RCC 7860 (cell line): ENCODE results near the gene KLRF1.
"Not testable (repeated sequence)": the region's sequence is repeated elsewhere in the genome, so short reads cannot be mapped to it uniquely, and the experiment has no call there.

ENCODE experiments used
- DNase-seq: peaks from one replicate; pipeline ENCODE4 v3.0.0-alpha.2; 2015; ENCODE audit warnings: low spot score
- FAIRE-seq: peaks from 2 replicates; lab custom pipeline; 2012; peaks lifted over from hg19 to GRCh38; lab: Jason Lieb, UNC

Gene KLRF1

DNA sequence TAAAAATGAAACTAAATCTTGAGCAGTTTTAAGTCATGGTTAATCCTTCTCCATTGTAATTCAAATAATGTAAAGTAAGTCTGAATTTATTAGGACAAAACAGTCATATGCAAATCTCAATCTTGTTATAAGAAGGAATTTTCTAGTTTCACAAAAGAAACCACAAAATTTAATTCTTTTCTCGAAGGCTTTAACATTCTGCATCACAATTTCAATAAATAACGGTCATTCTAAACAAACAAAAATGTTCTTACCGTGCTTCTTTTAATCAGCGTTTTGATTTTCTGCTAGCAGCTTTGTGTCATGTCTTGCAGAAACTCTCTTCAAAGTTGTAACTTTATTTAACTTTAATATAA, 41.6 kb downstream of the KLRF1 start:
- DNase-seq (no peak), FAIRE-seq (no peak)

DNA sequence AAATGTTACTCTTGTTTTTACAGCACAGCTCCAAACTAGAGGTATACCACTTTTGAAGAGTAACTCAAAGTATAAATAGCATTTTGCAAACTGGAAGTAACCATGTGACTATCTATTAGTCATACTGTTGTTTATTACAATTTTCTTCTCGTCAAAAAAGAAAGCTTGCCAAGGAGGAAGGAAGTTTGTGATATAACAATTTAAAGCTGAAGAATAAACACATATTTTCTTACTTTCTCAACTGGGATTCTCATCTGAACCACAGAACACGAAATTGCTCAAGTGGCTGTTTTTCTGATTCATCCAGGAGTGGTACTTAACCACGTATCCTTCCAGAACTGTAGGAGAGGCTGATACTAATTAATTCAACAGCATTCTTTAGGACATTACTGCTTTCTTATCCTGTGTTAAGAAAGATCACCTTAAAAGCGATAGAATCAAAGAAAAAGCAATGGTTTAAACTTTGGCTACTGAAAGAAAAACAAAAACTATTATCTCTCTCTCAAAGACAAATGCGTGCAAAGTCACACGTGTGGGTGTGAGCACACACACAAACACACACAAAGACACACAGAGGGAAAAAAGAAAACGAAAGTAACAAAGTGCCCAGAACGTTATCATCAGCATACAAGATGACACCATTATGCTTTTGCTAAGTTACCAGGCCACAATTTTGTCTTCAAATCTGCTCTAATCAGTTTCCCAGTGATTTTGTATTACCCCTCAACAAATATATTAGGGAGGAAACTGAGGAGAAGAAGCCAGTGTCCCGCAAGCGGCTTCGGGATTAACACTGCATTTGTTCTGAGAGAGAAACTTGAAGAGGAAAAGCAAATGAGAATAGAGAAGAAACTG, 42.3 kb downstream of the KLRF1 start, which contains the start of gene CLEC2B:
Gene CLEC2B (minus strand): TSS at position 48 of the 855 bp plus-strand sequence.
- DNase-seq, result peak; percentile 47
- peak; percentile 65 for FAIRE-seq

DNA sequence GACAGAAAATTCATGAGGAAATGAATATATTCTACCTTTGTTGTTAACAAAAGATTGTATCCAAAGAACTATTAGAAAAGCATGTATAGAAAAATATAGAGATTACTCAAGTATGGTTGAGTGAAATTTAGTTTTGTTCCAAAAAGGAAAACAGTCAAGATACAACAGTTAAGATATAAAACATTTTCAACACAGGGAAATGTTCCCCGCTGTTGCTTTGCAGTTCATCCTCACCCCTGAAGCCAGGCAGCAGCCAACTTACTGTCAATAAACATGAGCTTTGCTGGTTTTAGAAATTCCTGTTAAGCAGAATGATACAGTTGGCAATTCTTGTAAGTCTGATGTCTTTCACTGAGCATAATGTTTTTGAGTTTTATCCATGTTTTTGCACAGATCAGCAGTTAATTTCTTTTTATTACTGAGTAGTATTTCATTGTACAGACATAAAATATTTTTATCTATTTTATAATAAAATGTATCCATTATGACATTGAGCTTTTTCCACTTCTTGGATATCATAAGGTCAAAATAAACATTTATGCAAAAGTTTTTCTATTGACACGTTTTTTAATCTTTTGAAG, 43.1 kb downstream of the KLRF1 start:
- FAIRE-seq, result no peak

DNA sequence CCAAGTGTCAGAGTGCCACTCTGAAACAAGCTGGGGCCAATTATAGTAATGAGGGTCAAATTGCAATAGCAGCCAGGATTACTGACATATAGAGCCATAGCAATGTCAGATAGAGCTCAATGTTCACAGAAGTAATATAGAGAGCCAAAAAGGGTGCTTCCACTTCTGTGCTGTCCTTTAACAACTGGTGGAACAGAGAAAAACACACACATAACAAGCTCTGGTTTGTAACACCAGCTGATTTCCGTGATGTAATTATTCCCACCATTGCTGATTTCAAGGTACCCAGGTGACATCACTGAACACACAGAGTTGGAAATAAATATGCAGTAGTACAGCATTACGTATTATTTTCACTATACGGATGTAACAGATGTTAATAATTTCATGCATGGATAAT, 44.9 kb downstream of the KLRF1 start:
- DNase-seq (no peak), FAIRE-seq (no peak)

More for the DNA sequence above, 43.1 kb downstream of the KLRF1 start:
- DNase-seq, result no peak

DNA sequence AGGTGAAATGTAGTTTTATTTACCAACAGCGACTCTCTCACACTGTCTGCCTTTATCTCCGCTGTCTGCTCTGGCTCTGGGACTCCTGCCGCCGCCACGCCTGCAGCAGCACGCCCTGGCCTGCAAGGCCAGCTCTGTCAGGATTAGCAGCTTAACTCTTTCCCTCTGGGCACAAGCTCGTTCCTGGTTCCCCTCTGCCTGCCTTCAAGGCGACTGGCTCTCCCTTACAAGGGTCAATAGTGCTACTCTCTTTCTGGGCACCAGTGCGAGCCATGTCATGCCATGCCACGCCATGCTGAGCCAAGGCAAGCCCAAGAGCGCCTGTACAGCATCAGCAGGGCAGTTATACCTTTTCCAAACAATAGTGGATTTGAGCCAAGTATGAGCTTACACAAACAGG, 45.5 kb downstream of the KLRF1 start:
- FAIRE-seq (no peak), DNase-seq (no peak)

DNA sequence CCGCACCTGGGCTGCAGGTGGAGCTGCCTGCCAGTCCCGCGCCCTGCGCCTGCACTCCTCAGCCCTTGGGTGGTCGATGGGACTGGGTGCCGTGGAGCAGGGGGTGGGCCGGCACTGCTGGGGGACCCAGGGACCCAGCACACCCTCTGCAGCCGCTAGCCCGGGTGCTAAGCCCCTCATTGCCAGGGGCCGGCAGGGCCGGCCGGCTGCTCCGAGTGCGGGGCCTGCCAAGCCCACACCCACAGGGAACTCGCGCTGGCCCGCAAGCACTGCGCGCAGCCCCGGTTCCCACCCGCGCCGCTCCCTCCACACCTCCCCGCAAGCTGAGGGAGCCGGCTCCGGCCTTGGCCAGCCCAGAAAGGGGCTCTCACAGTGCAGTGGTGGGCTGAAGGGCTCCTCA, 48.8 kb downstream of the KLRF1 start:
- FAIRE-seq, result not testable (repeated sequence)

DNA sequence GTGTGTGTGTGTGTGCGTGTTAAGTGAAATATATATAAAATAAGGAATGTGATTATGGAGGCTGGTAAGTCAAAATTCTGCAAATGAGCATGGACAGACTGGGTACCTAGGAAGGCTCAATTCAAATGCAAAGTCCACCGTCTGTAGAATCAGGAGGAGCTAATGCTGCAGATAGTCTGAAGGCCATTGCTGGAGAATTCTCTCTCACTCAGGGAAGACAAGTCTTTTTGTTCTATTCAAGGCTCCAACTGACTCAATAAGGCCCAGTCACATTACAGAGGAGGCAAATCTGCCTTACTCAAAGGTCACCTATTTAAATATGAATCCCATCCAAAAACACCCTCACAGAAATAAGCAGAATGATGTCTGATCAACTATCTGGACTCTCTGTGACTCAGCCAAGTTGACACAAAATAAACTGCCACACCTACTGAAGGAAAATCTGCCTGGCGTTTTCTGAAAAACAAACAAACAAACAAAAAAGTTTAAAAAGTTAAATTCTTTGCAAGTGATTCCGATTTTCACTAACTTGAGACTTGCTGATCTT, 53.3 kb downstream of the KLRF1 start:
- FAIRE-seq, result no peak
- DNase-seq, result no peak

More for the DNA sequence above, 48.8 kb downstream of the KLRF1 start:
- not testable (repeated sequence) for DNase-seq

DNA sequence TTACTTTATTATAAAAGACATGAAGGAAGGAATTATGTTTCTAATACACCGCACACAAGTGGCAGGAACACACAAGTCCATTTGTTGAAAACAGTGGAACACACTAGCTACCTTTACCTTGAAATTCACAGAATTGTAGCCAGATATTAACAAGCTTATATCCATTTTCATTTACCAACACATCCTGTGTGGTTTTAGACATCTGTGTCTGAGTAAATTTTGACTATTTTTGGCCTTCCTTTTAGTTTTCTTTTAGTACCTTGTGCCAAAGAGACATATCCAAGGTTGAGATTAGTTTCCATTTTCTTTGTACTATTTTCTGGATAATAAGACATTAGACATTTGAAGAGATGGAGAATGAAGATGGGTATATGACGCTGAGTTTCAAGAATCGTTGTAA, 54.0 kb downstream of the KLRF1 start, which contains the start of gene KLRF2:
Gene KLRF2 (plus strand): TSS at position 244 of the 400 bp plus-strand sequence. CDS start 107 bp downstream, at position 351.
- FAIRE-seq (no peak), DNase-seq (no peak)

DNA sequence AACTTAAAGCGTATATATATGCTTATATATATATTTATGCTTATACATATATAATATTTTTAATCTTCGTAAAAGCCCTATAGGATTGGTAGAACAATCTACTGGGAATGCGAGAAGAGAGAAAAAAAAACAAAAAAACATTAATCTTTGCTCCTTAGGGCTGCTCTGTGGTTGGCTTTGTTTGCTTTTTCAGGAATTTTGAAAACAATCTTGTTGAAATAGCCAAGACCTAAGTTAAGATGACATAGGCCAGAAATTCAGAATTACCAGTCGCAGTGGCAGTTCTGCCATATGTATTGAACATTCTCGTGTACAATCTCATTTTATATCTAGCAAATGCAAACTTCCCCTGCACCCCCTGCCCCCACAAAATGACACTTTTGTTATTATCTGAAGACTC, 54.7 kb downstream of the KLRF1 start:
- no peak for FAIRE-seq
- DNase-seq, result no peak

DNA sequence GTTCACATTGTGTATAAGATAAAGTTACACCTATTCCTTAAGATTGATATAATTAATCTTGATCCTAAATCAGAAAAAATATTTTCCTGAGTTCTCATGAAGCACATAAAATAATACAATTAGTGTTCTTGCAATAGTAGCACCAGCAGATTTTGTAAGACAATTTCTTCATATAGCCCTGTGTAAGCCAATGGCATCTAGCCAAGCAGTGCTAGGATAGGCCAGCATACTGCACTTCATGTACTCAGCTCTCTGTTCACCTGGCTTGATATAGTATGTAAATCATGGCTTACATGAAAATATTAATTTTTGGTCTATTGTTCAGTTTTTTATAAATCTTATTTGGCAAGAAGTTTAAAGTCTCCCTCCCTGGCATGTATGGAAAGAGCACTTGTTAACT, 55.9 kb downstream of the KLRF1 start:
- FAIRE-seq (no peak), DNase-seq (no peak)

DNA sequence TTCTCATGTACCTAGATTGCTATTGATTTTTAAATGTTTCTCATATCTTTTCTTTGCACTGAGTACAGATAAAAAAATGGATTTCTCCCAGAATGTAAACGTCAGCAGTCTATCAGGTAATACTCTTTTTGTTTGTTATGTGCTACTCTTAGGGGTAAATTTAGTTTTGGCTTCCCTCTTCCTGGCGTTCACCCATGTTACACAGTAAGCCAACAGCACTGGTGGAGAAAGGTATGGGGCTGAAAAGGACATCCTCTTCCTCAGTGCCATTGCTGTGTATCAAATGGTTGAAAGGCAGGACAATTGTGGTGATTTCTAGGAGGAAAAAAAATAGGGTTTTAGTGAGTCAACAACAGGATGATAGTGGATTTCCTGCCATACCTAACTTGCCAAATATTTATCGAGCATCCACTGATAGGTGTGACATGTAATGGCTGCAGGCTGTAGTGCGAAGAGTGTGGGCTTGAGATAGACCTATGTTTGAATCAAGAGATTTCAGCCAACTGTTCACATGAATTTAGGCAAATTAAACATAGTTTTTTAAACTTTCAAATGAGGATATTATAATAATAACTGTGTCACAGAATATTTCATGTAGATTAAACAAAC, 61.5 kb downstream of the KLRF1 start:
- DNase-seq (no peak), FAIRE-seq (no peak)
